Esophagus (tissue), 2 donors: Measurements from ENCODE around the gene TMEM271. TPM values are rescaled to one million over a fixed set of nuclear protein-coding genes. Genes with fewer than 3 reads are reported as not detected.

Experiments
- H3K27ac ChIP-seq, 2 donors: one replicate each; pipeline ENCODE4 v1.5.1; 2013; ENCODE audit warnings: low read depth in 2 of 2, mild to moderate bottlenecking in 2 of 2, inconsistent platforms in 1 of 2, low read length in 1 of 2, moderate library complexity in 1 of 2
- H3K27me3 ChIP-seq, 2 donors: one replicate each; pipeline ENCODE4 v1.6.1; 2013; ENCODE audit warnings: low read length in 2 of 2, control low read depth in 1 of 2, mild to moderate bottlenecking in 1 of 2; ENCODE audit not compliant: insufficient read depth in 2 of 2, control insufficient read depth in 1 of 2
- H3K36me3 ChIP-seq, 2 donors: one replicate each; pipeline ENCODE4 v1.6.1; 2013; ENCODE audit warnings: low read length in 1 of 2; ENCODE audit not compliant: control insufficient read depth in 2 of 2, insufficient read depth in 2 of 2
- H3K4me1 ChIP-seq, 2 donors: one replicate each; pipeline ENCODE4 v1.6.1; 2013; ENCODE audit warnings: low read length in 1 of 2; ENCODE audit not compliant: control insufficient read depth in 2 of 2, insufficient read depth in 2 of 2
- H3K4me3 ChIP-seq, 2 donors: one replicate each; pipeline ENCODE4 v1.5.1; 2013; ENCODE audit warnings: low read length in 2 of 2, mild to moderate bottlenecking in 2 of 2, low read depth in 1 of 2, moderate library complexity in 1 of 2
- H3K9me3 ChIP-seq, 2 donors: one replicate each; pipeline ENCODE4 v1.6.1; 2013; ENCODE audit warnings: mild to moderate bottlenecking in 2 of 2, low read depth in 1 of 2, low read length in 1 of 2, moderate library complexity in 1 of 2; ENCODE audit not compliant: control insufficient read depth in 2 of 2, insufficient read depth in 1 of 2
- WGBS, 2 donors: extraction: QIAGEN DNeasy Blood & Tissue Kit; methylation state at CpG; one replicate each; pipeline ENCODE4 v1.1.7; 2013; 5-methylcytosine and 5-hydroxymethylcytosine counted together
- polyA plus RNA-seq, 2 donors: library from polyadenylated mRNA; stranded (reverse); fragments of 200-250 nt; gene quantifications; one replicate each; pipeline ENCODE4 v1.2.3, GENCODE V29; 2013
- donor health status: healthy with polysubstance abuse.
- donor health status: Bipolar disorder and iron deficiency.

TMEM271 gene
- polyA plus RNA-seq, 2 donors = 0.08 TPM

DNA sequence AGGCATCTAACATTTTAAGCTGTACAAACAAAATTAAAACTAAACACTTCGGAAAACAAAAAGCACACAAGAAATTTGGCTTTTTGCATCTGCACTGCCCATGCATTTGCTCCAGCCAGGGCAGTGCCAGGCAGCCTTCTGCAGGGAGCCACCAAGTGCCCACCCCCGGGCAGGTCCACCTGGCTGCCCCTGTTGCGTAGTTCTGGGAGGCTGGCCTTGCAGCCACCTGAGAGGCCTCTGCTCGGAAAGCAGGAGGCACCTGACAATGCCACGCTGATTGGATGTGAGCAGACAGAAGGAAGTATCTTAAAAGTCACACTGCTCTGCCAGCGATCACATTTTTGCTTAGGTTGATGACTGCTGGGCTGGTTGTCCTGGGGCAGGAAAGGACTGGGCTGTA, 3.5 kb downstream of the TMEM271 start:
- H3K4me3 ChIP-seq = no peak overlapping the region
- peaks cover 0 to 7% of the 10 kb centered on the region in 2 donors for H3K9me3 ChIP-seq
- no peaks in the 10 kb centered on the region for H3K36me3 ChIP-seq
- H3K27ac ChIP-seq = no peak overlapping the region
- H3K27me3 ChIP-seq = peaks cover 0 to 7% of the 10 kb centered on the region in 2 donors
- peaks cover 13% of the 10 kb centered on the region in 2 donors for H3K4me1 ChIP-seq
- 86 to 89% methylated on average over 6 of the region's 6 CpGs for WGBS, 2 donors

DNA sequence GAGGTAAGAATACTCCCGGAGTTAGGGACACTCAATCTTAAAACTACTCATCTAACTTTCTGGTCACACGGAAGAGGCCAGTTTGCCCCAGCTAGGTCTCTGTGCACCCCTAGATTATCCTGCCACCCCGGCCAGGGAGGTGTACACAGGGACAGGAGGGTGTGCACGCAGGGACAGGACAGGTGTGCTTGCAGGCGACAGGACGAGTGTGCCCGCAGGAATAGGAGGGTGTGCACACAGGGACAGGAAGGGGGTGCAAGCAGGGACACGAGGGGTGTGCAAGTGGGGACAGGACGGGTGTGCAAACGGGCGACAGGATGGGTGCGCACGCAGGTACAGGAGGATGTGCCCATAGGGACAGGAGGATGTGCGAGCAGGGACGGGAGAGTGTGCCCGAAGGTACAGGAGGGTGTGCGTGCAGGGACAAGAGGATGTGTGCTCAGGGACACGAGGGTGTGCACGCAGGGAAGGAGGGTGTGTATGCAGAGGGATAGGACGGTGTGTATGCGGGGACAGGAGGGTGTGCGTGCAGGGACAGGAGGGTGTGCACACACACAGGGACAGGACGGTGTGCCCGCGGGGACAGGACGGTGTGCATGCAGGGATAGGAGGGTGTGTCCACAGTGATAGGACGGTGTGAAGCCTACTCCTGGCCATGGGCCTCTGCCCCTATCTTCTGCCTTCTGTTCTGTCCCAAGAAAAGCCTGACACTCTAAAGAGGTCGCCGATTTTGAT, 4.1 kb downstream of the TMEM271 start:
- peaks cover 7 to 8% of the 10 kb centered on the region in 2 donors for H3K4me1 ChIP-seq
- no peaks in the 10 kb centered on the region for H3K36me3 ChIP-seq
- H3K9me3 ChIP-seq = peaks cover 0 to 7% of the 10 kb centered on the region in 2 donors
- no peak overlapping the region for H3K27ac ChIP-seq
- H3K4me3 ChIP-seq = no peak overlapping the region
- peaks cover 0 to 7% of the 10 kb centered on the region in 2 donors for H3K27me3 ChIP-seq
- WGBS, 2 donors = 81 to 86% methylated on average over 27 to 29 of the region's 29 CpGs

DNA sequence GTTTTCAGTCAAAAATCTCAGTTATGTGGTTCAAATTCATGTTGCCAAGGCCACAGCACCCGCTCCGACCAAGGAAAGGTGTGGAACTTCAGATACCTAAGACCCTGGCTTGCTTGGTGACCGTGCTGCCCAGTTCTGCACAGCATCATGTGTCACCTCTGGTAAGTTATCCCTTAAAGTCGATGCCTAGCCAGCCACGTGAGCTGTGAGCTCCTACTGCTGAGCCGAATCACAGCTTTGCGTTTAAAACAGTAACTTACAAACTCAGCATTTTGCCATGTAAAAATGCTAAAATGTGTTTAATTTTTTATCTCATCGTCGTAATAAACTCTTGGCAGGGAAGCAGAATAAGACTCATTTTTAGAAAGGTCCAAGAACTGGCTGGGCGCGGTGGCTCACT, 5.3 kb downstream of the TMEM271 start:
- Histone ChIP-seq H3K27me3 (peaks cover 0 to 7% of the 10 kb centered on the region in 2 donors), H3K4me1 (peaks cover 2 to 7% of the 10 kb centered on the region in 2 donors), H3K9me3 (peaks cover 4 to 7% of the 10 kb centered on the region in 2 donors), H3K36me3 (no peaks in the 10 kb centered on the region), H3K27ac (no peak overlapping the region), H3K4me3 (no peak overlapping the region)
- 85 to 87% methylated on average over 11 of the region's 11 CpGs for WGBS, 2 donors

DNA sequence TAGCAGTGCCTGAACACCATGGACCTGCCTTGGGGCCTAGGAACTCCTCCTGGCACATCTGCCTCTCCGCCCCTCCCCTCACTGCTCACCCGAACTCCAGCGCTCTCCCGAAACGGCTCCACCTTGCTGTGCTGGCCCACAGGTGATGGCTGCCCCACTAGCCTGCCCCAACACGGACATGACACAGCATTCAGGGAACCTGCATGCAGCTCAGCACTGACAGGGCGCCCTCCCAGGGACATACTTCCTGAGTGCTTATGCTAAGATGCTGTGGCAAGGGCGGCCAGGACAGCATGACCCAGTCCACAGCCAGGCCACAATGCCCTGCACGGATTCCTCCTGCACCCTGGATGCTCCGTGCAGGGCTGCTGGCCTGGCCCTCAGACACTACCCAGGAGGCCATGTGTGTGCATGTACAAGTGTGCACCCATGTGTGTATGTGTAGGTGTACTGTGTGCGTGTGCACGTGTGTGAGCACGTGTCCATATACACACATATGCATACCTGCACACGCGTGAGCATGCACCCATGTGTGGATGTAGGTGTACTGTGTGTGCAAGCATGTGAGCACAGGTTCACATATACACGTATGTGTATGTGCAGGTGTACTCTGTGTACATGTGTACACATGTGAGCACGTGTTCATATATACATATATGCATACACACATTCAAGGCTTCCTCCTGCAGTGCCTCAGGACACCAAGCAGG, 6.0 kb downstream of the TMEM271 start:
- Histone ChIP-seq H3K4me3 (no peak overlapping the region), H3K4me1 (peaks cover 0 to 5% of the 10 kb centered on the region in 2 donors), H3K27ac (no peak overlapping the region), H3K36me3 (no peaks in the 10 kb centered on the region), H3K27me3 (peaks cover 0 to under 1% of the 10 kb centered on the region in 2 donors), H3K9me3 (peaks cover 4 to 7% of the 10 kb centered on the region in 2 donors)
- 74 to 78% methylated on average over 17 of the region's 17 CpGs for WGBS, 2 donors

DNA sequence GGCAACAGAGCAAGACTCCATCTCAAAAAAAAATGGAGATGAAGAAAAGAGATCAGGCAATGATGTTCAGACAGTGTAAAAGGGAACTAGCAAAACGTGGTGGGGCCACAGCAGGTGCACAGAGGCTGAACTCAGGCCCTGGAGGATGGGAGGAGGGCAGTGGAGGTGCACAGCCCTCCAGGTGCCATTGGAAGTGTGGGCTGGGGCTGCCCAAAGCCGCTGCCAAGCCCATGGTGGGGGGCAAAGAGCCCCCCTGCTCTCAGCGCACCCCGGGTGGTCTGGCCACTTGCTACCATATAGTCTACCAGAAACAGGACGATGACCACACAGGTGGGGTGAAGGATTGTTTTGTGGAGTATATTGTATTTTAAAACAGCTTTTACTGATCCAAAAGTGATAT, 7.1 kb downstream of the TMEM271 start:
- peaks cover 4 to 7% of the 10 kb centered on the region in 2 donors for H3K9me3 ChIP-seq
- H3K4me3 ChIP-seq = no peak overlapping the region
- 72% methylated on average over 5 of the region's 5 CpGs for WGBS, 2 donors
- no peaks in the 10 kb centered on the region for H3K36me3 ChIP-seq
- no peak overlapping the region for H3K27ac ChIP-seq
- no peaks in the 10 kb centered on the region for H3K4me1 ChIP-seq
- no peaks in the 10 kb centered on the region for H3K27me3 ChIP-seq

DNA sequence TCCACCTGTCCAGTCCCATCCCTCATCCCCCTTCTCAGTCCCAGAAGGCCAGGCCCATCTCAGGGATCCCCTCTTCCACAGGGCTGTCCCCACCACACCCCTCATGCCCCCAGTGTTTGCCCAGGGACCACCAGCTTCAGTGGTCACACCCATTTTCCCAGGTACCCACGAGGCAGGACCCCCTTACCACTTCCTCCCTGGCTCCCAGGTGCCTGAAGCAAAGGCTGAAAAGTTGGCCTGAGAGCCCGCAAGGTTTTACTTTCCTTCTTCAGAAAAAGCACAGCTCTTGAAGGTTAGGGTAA, 7.8 kb downstream of the TMEM271 start:
- H3K27me3 ChIP-seq = no peaks in the 10 kb centered on the region
- H3K9me3 ChIP-seq = peaks cover 4% of the 10 kb centered on the region in 2 donors
- H3K4me1 ChIP-seq = no peaks in the 10 kb centered on the region
- 55 to 59% methylated on average over 2 of the region's 2 CpGs for WGBS, 2 donors
- no peak overlapping the region for H3K4me3 ChIP-seq
- no peaks in the 10 kb centered on the region for H3K36me3 ChIP-seq
- H3K27ac ChIP-seq = no peak overlapping the region

DNA sequence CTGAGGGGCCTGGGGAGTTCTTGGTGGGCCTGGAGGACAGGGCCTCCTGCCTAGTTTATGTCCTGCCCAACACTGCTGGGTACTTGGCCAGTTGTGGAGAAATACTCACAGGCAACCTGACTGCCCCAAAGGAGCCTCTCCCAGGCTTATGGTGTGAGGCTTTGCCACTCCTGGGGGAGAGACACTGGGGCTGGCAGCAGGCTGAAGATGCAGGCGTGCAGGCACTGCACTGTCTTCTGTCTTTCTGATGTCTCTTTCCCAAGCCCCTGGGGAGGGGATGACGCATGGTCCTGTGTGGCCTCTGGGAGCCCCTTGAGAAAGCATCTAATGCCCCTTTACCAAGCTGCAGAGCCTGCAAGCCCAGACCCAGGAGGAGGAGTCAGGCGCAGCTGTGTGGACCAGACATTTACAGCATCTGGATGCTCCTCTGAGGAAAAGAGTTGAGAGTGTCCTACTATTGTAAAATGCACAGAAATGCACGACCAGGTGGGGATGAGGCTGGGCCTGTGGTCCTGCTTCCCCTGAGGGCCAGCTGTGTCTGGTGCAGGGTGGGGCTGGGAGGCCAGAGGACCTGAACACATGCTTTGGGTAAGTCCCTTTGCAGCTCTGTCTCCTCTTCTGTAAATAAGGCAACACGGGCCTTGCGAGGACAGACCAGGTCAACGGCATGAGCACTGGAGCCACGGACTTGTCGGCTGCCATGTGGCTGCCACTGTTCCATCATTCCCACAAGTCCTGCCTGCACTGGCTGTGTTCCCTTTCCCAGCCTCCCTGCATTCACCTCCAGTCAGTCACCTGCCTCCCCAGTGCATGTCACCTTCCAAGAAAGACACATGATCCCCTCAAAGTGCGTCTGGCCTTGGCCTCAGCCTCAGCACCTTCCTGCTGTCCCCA, 8.4 kb downstream of the TMEM271 start:
- WGBS, 2 donors = 75 to 80% methylated on average over 10 of the region's 10 CpGs
- no peaks in the 10 kb centered on the region for H3K27me3 ChIP-seq
- H3K36me3 ChIP-seq = no peaks in the 10 kb centered on the region
- H3K9me3 ChIP-seq = peaks cover 4% of the 10 kb centered on the region in 2 donors
- H3K4me3 ChIP-seq = no peak overlapping the region
- no peaks in the 10 kb centered on the region for H3K4me1 ChIP-seq
- no peak overlapping the region for H3K27ac ChIP-seq

DNA sequence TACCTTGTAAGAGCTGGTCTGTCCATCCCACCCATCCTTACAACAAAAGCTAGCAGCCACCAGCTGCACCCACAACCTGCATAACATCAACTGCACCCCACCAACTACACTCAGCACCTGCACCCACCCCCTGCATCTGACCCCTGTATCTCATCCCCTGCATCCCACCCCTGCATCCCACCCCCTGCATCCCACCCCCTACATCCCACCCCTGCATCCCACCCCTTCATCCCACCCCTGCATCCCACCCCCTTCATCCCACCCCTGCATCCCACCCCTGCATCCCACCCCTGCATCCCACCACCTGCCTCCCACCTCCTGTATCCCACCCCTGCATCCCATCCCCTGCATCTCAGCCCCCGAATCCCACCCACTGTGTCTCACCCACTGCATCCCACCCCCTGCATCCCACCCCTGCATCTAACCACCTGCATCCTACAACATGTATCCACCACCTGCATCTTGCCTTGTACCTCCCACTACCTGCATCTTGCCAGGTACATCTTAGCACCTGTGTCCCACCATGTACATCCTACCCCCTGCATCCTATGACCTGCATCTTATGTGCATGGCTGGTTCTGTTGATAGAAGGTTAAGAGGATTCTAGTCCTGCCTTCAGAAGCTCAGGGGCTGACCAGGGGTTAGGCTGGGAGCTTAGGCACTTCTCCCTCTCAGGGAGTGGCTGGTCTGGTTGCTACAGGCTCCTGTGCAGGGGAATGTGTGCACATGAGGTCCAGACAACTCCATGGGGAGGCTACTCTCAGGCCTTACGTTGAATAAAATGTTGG, 9.4 kb downstream of the TMEM271 start:
- Histone ChIP-seq H3K4me3 (no peak overlapping the region), H3K27me3 (no peaks in the 10 kb centered on the region), H3K36me3 (no peaks in the 10 kb centered on the region), H3K4me1 (no peaks in the 10 kb centered on the region), H3K27ac (no peak overlapping the region), H3K9me3 (peaks cover 0 to 4% of the 10 kb centered on the region in 2 donors)
- WGBS, 2 donors = 71 to 72% methylated on average over 2 of the region's 2 CpGs

DNA sequence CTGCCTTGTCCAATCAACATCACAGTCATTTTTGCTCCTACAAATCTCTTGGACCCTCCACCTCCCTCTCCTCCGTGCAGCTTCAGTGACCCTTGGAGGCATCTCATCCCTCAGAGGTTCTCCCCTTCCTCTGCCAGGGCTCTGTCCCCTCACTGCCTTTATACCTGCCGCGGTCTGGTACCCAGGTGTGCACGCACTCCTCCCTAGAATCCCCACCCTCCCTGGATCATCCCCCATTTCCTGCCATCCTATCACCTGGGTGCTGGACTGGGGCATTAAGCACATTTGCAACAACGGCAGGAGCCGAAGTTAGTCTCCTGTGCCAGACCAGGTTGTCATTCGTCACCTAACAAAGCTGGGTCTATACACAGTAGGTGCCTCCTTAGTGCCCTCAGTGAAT, 10.1 kb downstream of the TMEM271 start:
- H3K9me3 ChIP-seq = peaks cover 0 to 4% of the 10 kb centered on the region in 2 donors
- WGBS, 2 donors = 89 to 90% methylated on average over 7 of the region's 7 CpGs
- H3K27me3 ChIP-seq = no peaks in the 10 kb centered on the region
- H3K27ac ChIP-seq = no peak overlapping the region
- no peaks in the 10 kb centered on the region for H3K4me1 ChIP-seq
- H3K4me3 ChIP-seq = no peak overlapping the region
- no peaks in the 10 kb centered on the region for H3K36me3 ChIP-seq
